Mesenchymal stem cell (in vitro differentiated cells and primary cell): ENCODE results near the gene GPC2.

ENCODE experiments used
- DNase-seq: peaks from one replicate; pipeline ENCODE4 v3.0.0-alpha.2; 2013
- H2AFZ ChIP-seq: one replicate; pipeline ENCODE4 v1.6.1; 2013; ENCODE audit warnings: low read depth, mild to moderate bottlenecking, control low read depth, inconsistent platforms, low read length, moderate library complexity
- H2AK5ac ChIP-seq: 2 replicates; pipeline ENCODE4 v1.6.1; 2013; ENCODE audit warnings: low read length, moderate library complexity, mild to moderate bottlenecking, inconsistent platforms; ENCODE audit not compliant: severe bottlenecking
- H2BK120ac ChIP-seq: one replicate; pipeline ENCODE4 v1.6.1; 2013; ENCODE audit warnings: low read depth, mild to moderate bottlenecking, inconsistent platforms, low read length, moderate library complexity
- H2BK12ac ChIP-seq, 2 experiments: one replicate each; pipeline ENCODE4 v1.6.1; 2013; ENCODE audit warnings: inconsistent platforms in 2 of 2, low read length in 2 of 2, mild to moderate bottlenecking in 2 of 2, moderate library complexity in 2 of 2, control low read depth in 1 of 2
- H2BK15ac ChIP-seq: one replicate; pipeline ENCODE4 v1.6.1; 2013; ENCODE audit warnings: mild to moderate bottlenecking, low read depth, inconsistent platforms; ENCODE audit not compliant: poor library complexity, severe bottlenecking
- H2BK5ac ChIP-seq: 2 replicates; pipeline ENCODE4 v1.6.1; 2013; ENCODE audit warnings: low read depth, mild to moderate bottlenecking, low read length, control low read depth, inconsistent platforms; ENCODE audit not compliant: poor library complexity, severe bottlenecking
- H3K14ac ChIP-seq, 2 experiments: one replicate each; pipeline ENCODE4 v1.6.1; 2013; ENCODE audit warnings: inconsistent platforms in 2 of 2, low read length in 2 of 2, control low read depth in 1 of 2, mild to moderate bottlenecking in 1 of 2, moderate library complexity in 1 of 2
- H3K18ac ChIP-seq, 2 experiments: one replicate each; pipeline ENCODE4 v1.6.1; 2013; ENCODE audit warnings: inconsistent platforms in 2 of 2, low read length in 2 of 2, control low read depth in 1 of 2, low read depth in 1 of 2, mild to moderate bottlenecking in 1 of 2
- H3K23ac ChIP-seq, 2 experiments: one replicate each; pipeline ENCODE4 v1.6.1; 2013; ENCODE audit warnings: inconsistent platforms in 2 of 2, low read length in 2 of 2, mild to moderate bottlenecking in 2 of 2, moderate library complexity in 2 of 2, control low read depth in 1 of 2
- H3K27ac ChIP-seq: 2 replicates; pipeline ENCODE4 v1.5.1; 2013; ENCODE audit warnings: mild to moderate bottlenecking, moderate library complexity, low read length, control low read depth, inconsistent platforms; ENCODE audit not compliant: poor library complexity, severe bottlenecking
- H3K27me3 ChIP-seq, 2 experiments: 2 replicates each; pipeline versions ENCODE4 v1.6.1 to v1.7.0; 2013; ENCODE audit warnings: low read length in 2 of 2, mild to moderate bottlenecking in 2 of 2, moderate library complexity in 2 of 2, control low read depth in 1 of 2, inconsistent platforms in 1 of 2; ENCODE audit not compliant: control insufficient read depth in 1 of 2, insufficient read depth in 1 of 2
- H3K36me3 ChIP-seq, 2 experiments: 2 replicates each; pipeline versions ENCODE4 v1.6.1 to v1.7.0; 2013; ENCODE audit warnings: low read length in 2 of 2, control low read depth in 1 of 2, inconsistent platforms in 1 of 2, low read depth in 1 of 2, mild to moderate bottlenecking in 1 of 2; ENCODE audit not compliant: insufficient read depth in 2 of 2, control insufficient read depth in 1 of 2
- H3K4ac ChIP-seq, 2 experiments: one replicate each; pipeline ENCODE4 v1.6.1; 2013; ENCODE audit warnings: inconsistent platforms in 2 of 2, low read length in 2 of 2, mild to moderate bottlenecking in 2 of 2, moderate library complexity in 2 of 2, control low read depth in 1 of 2, low read depth in 1 of 2
- H3K4me1 ChIP-seq: 2 replicates; pipeline ENCODE4 v1.6.1; 2013; ENCODE audit warnings: low read depth, low read length, control low read depth; ENCODE audit not compliant: control insufficient read depth, insufficient read depth
- H3K4me2 ChIP-seq: 2 replicates; pipeline ENCODE4 v1.6.1; 2013; ENCODE audit warnings: low read length, mild to moderate bottlenecking, inconsistent platforms; ENCODE audit not compliant: poor library complexity, severe bottlenecking
- H3K4me3 ChIP-seq, 2 experiments: 2 replicates each; pipeline versions ENCODE4 v1.5.1 to v1.7.0; 2013; ENCODE audit warnings: low read length in 2 of 2, mild to moderate bottlenecking in 2 of 2, control low read depth in 1 of 2, low read depth in 1 of 2; ENCODE audit not compliant: insufficient read depth in 1 of 2
- H3K79me1 ChIP-seq: replicated peaks from 2 replicates; pipeline ENCODE4 v1.6.1; 2013; ENCODE audit warnings: mild to moderate bottlenecking, control low read depth, low read length, inconsistent platforms; ENCODE audit not compliant: poor library complexity, severe bottlenecking
- H3K9ac ChIP-seq: 2 replicates; pipeline ENCODE4 v1.7.0; 2013; ENCODE audit warnings: mild to moderate bottlenecking, low read length, moderate library complexity
- H3K9me3 ChIP-seq: 2 replicates; pipeline ENCODE4 v1.7.0; 2013; ENCODE audit warnings: mild to moderate bottlenecking, low read length; ENCODE audit not compliant: control insufficient read depth
- H4K8ac ChIP-seq: one replicate; pipeline ENCODE4 v1.6.1; 2013; ENCODE audit warnings: inconsistent platforms, mild to moderate bottlenecking, low read length, moderate library complexity
- H4K91ac ChIP-seq: one replicate; pipeline ENCODE4 v1.6.1; 2013; ENCODE audit warnings: mild to moderate bottlenecking, low read length, inconsistent platforms
- WGBS: methylation state at CpG from one replicate; pipeline ENCODE4 v1.1.7; 2013; ENCODE audit warnings: mixed read lengths; 5-methylcytosine and 5-hydroxymethylcytosine counted together

Gene GPC2

GRCh38 chr7:100128637-100128963, 48.6 kb downstream of the GPC2 start:
- Histone ChIP-seq H3K4me3 (peak overlapping the region in 1 of 2 experiments; percentile 92), H3K9ac (peak overlapping the region; percentile 98), H3K36me3 (peaks cover 7 to 19% of the 10 kb centered on the region in 2 experiments), H4K91ac (no peak overlapping the region), H3K4me1 (peaks cover 17% of the 10 kb centered on the region), H3K9me3 (no peaks in the 10 kb centered on the region), H2AFZ (no peak overlapping the region), H3K4ac (no peak overlapping the region), H3K14ac (no peak overlapping the region), H3K4me2 (no peak overlapping the region), H3K23ac (no peak overlapping the region), H3K27ac (no peak overlapping the region), H4K8ac (no peak overlapping the region), H2BK120ac (no peak overlapping the region), H3K27me3 (no peaks in the 10 kb centered on the region), H2BK5ac (no peak overlapping the region), H2BK12ac (no peak overlapping the region), H3K79me1 (peaks cover 14% of the 10 kb centered on the region), H2AK5ac (no peak overlapping the region), H2BK15ac (no peak overlapping the region), H3K18ac (no peak overlapping the region)
- WGBS: 89% methylated on average over 1 of the region's 1 CpG
- DNase-seq: no peak

GRCh38 chr7:100127866-100128636, 49.1 kb downstream of the GPC2 start:
- H3K4me1 ChIP-seq: peaks cover 17% of the 10 kb centered on the region
- H3K9ac ChIP-seq: peak overlapping the region; percentile 98

GRCh38 chr7:100126931-100127865, 50.0 kb downstream of the GPC2 start, which contains the start of gene MBLAC1:
Gene MBLAC1 (plus strand): TSS chr7:100126967. CDS start chr7:100127396, 429 bp downstream.
- peak within 1 kb of the TSS; percentile 98 for H3K27ac ChIP-seq
- H3K9me3 ChIP-seq: no peaks in the 10 kb centered on the region
- peak within 1 kb of the TSS; percentile 97 to 99 for H3K18ac ChIP-seq
- H2BK120ac ChIP-seq: peak within 1 kb of the TSS; percentile 97
- peak within 1 kb of the TSS; percentile 99 for H4K8ac ChIP-seq
- H2BK5ac ChIP-seq: peak within 1 kb of the TSS; percentile 89
- H3K9ac ChIP-seq: peak within 1 kb of the TSS; percentile 98
- H4K91ac ChIP-seq: peak within 1 kb of the TSS; percentile 96
- DNase-seq: peak; percentile 95
- no peak within 1 kb of the TSS for H2AK5ac ChIP-seq
- peak within 1 kb of the TSS; percentile 86 for H3K4me2 ChIP-seq
- H3K79me1 ChIP-seq: peaks cover 20% of the 10 kb centered on the region
- peak within 1 kb of the TSS; percentile 80 to 84 for H2BK12ac ChIP-seq
- H3K23ac ChIP-seq: peak within 1 kb of the TSS; percentile 81 to 97
- no peaks in the 10 kb centered on the region for H3K27me3 ChIP-seq
- H2BK15ac ChIP-seq: peak within 1 kb of the TSS; percentile 95
- peaks cover 16 to 26% of the 10 kb centered on the region in 2 experiments for H3K36me3 ChIP-seq
- H3K4ac ChIP-seq: peak within 1 kb of the TSS; percentile 97 to 99
- H2AFZ ChIP-seq: peak within 1 kb of the TSS; percentile 79
- H3K4me1 ChIP-seq: peaks cover 17% of the 10 kb centered on the region
- H3K14ac ChIP-seq: peak within 1 kb of the TSS in 1 of 2 experiments; percentile 100
- WGBS: under 1% methylated on average over 74 of the region's 85 CpGs
- H3K4me3 ChIP-seq: peak within 1 kb of the TSS; percentile 92 to 93

More at GRCh38 chr7:100127866-100128636, 49.1 kb downstream of the GPC2 start:
- Histone ChIP-seq H3K9me3 (no peaks in the 10 kb centered on the region), H3K4me3 (peak overlapping the region; percentile 92 to 93), H2BK120ac (peak overlapping the region; percentile 97), H2BK12ac (peak overlapping the region; percentile 74 to 84), H3K4ac (peak overlapping the region; percentile 97 to 99), H2AFZ (peak overlapping the region; percentile 79), H4K91ac (peak overlapping the region; percentile 96), H3K36me3 (peaks cover 9 to 19% of the 10 kb centered on the region in 2 experiments), H2AK5ac (no peak overlapping the region), H3K14ac (peak overlapping the region in 1 of 2 experiments; percentile 100), H3K79me1 (peaks cover 14% of the 10 kb centered on the region), H4K8ac (peak overlapping the region; percentile 99), H3K18ac (peak overlapping the region; percentile 97 to 99), H2BK15ac (peak overlapping the region; percentile 95), H3K27ac (no peak overlapping the region), H3K4me2 (peak overlapping the region; percentile 86), H3K27me3 (no peaks in the 10 kb centered on the region), H3K23ac (no peak overlapping the region), H2BK5ac (no peak overlapping the region)
- WGBS: 5% methylated on average over 36 of the region's 37 CpGs
- DNase-seq: peak; percentile 60
